Stomach (tissue), 9 donors: Measurements from ENCODE around the gene ZNF410. TPM values are rescaled to one million over a fixed set of nuclear protein-coding genes. Genes with fewer than 3 reads are reported as not detected.
"Not testable (repeated sequence)": the region's sequence is repeated elsewhere in the genome, so short reads cannot be mapped to it uniquely, and the experiment has no call there.

Experiments used
- DNase-seq, 2 donors: peaks; one replicate each; pipeline versions ENCODE4 v3.0.0 to v3.0.0-alpha.2; 2013 to 2019
- H3K27ac ChIP-seq, 5 donors: fragments of 200-600 bp in 4 of 5; sonication (generic) in 4 of 5; one replicate each; pipeline ENCODE4 v1.5.1; 2013 to 2019; ENCODE audit warnings: mild to moderate bottlenecking in 1 of 5, moderate library complexity in 1 of 5
- H3K27me3 ChIP-seq, 3 donors: fragments of 200-600 bp; sonication (generic); one replicate each; pipeline ENCODE4 v1.5.1; 2017 to 2019; ENCODE audit warnings: mixed run types in 1 of 3
- H3K36me3 ChIP-seq, 4 donors: fragments of 200-600 bp; sonication (generic); 1 replicate in 3 of 4; 2 replicates in 1 of 4; pipeline ENCODE4 v1.5.1; 2016 to 2019
- H3K4me1 ChIP-seq, 4 donors: fragments of 200-600 bp; sonication (generic); one replicate each; pipeline ENCODE4 v1.5.1; 2016 to 2019
- H3K4me3 ChIP-seq, 4 donors: fragments of 200-600 bp; sonication (generic) in 3 of 4; one replicate each; pipeline ENCODE4 v1.5.1; 2016 to 2019; ENCODE audit warnings: mild to moderate bottlenecking in 1 of 4
- H3K9me3 ChIP-seq, 4 donors: fragments of 200-600 bp; sonication (generic); one replicate each; pipeline ENCODE4 v1.5.1; 2016 to 2019
- EP300 ChIP-seq: sonication (generic); formaldehyde crosslinking; IDR thresholded peaks from one replicate; pipeline ENCODE4 v1.6.1; 2017; ENCODE audit warnings: antibody characterized with exemption
- POLR2A ChIP-seq, 4 donors: fragments of 450-650 bp; IDR thresholded peaks; one replicate each; pipeline ENCODE4 v1.6.1; 2016; ENCODE audit warnings: antibody characterized with exemption in 4 of 4, control low read depth in 2 of 4, mild to moderate bottlenecking in 1 of 4, moderate library complexity in 1 of 4
- POLR2AphosphoS5 ChIP-seq, 3 donors: sonication (generic); formaldehyde crosslinking; IDR thresholded peaks; one replicate each; pipeline ENCODE4 v1.6.1; 2016; ENCODE audit warnings: antibody characterized with exemption in 3 of 3
- WGBS, 5 donors: extraction: QIAGEN DNeasy Blood & Tissue Kit in 3 of 5; methylation state at CpG; one replicate each; pipeline versions ENCODE4 v1.1.5 to v1.1.7; 2013 to 2018; 5-methylcytosine and 5-hydroxymethylcytosine counted together
- intact Hi-C: fragments of 100-400 bp; cut with DNase I; formaldehyde crosslinking; loops from one replicate; pipeline ENCODE4 v1.15.1; 2023; ENCODE audit warnings: low total_unique reads
- polyA plus RNA-seq, 3 donors: library from polyadenylated mRNA; stranded (reverse); fragments of 200-250 nt; gene quantifications; one replicate each; pipeline ENCODE4 v1.2.3, GENCODE V29; 2013
- total RNA-seq, 5 donors: library from RNA; depleted of rRNA; stranded (reverse); fragments of >200 nt; gene quantifications; one replicate each; pipeline versions ENCODE4 v1.1.0 to v1.2.3, GENCODE V29; 2014 to 2016
- TF ChIP-seq, protein P1 (sequence below), 7 experiments: fragments of 450-650 bp in 4 of 7; fragments of 200-600 bp in 3 of 7; sonication (generic) in 3 of 7; IDR thresholded peaks; one replicate each; pipeline ENCODE4 v1.5.1; 2016 to 2019; ENCODE audit warnings: antibody characterized with exemption in 7 of 7, control low read depth in 2 of 7, mild to moderate bottlenecking in 1 of 7
- donor health status: healthy with polysubstance abuse.
- donor health status: Bipolar disorder and iron deficiency.
- donor health status: healthy.

Gene ZNF410
- total and polyA plus RNA-seq, 8 donors = 21.4 to 183 (median 47.8) TPM

DNA sequence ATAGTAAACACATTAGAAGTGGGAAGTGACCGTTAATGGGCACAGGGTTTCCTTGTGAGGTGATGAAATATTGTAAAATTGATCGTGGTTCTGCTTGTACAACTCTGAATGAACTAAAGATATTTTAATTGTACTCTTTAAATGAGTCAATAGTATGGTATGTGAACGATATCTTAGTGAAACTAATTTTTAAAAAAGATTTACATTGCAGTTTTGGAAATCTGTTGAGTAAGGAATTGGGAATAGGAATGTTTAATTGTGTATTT lies 1.7 kb downstream of the ZNF410 start:
- Histone ChIP-seq H3K36me3 (peaks cover 0 to 17% (median 9%) of the 10 kb centered on the region in 4 donors), H3K4me1 (peaks cover 21 to 63% (median 37%) of the 10 kb centered on the region in 4 donors), H3K27me3 (no peaks in the 10 kb centered on the region), H3K27ac (peak overlapping the region in 2 of 5 donors; percentile 93 to 99), H3K4me3 (peak overlapping the region in 2 of 4 donors; percentile 82 to 83), H3K9me3 (no peaks in the 10 kb centered on the region)
- WGBS, 5 donors = 15 to 31% (median 20%) methylated on average over 3 of the region's 3 CpGs
- TF ChIP-seq POLR2AphosphoS5 (IDR thresholded peaks at IDR 0.05) (no peak), EP300 (no peak), POLR2A (IDR thresholded peaks at IDR 0.05) (no peak)
- TF ChIP-seq, protein P1, sequence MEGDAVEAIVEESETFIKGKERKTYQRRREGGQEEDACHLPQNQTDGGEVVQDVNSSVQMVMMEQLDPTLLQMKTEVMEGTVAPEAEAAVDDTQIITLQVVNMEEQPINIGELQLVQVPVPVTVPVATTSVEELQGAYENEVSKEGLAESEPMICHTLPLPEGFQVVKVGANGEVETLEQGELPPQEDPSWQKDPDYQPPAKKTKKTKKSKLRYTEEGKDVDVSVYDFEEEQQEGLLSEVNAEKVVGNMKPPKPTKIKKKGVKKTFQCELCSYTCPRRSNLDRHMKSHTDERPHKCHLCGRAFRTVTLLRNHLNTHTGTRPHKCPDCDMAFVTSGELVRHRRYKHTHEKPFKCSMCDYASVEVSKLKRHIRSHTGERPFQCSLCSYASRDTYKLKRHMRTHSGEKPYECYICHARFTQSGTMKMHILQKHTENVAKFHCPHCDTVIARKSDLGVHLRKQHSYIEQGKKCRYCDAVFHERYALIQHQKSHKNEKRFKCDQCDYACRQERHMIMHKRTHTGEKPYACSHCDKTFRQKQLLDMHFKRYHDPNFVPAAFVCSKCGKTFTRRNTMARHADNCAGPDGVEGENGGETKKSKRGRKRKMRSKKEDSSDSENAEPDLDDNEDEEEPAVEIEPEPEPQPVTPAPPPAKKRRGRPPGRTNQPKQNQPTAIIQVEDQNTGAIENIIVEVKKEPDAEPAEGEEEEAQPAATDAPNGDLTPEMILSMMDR (IDR thresholded peaks at IDR 0.05) = no peak
- DNase-seq = no peak
- intact Hi-C loops = no loop called here

DNA sequence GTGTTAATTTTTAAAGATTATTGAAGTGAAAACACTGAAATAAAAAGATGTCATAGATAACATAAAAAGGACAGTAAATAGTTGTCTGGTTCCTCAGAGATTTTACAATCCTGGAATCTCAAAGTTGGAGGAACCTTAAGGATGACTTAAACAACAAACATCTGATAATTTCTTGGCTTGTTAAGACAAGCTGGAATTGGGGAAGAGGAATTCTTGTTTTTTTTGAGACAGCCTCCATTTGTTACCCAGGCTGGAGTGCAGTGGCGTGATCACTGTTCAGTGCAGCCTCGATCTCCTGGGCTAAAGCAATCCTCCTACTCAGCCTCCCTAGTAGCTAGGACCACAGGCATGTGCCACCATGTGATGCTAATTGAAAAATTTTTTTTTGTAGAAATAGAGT lies 2.3 kb downstream of the ZNF410 start:
- Histone ChIP-seq H3K27me3 (no peaks in the 10 kb centered on the region), H3K4me3 (no peak overlapping the region), H3K9me3 (no peaks in the 10 kb centered on the region), H3K27ac (peak overlapping the region in 2 of 5 donors; percentile 4 to 99), H3K36me3 (peaks cover 4 to 23% (median 15%) of the 10 kb centered on the region in 4 donors), H3K4me1 (peaks cover 21 to 63% (median 37%) of the 10 kb centered on the region in 4 donors)
- intact Hi-C loops = no loop called here
- TF ChIP-seq POLR2A (IDR thresholded peaks at IDR 0.05) = no peak
- TF ChIP-seq, protein P1 (IDR thresholded peaks at IDR 0.05) = no peak
- TF ChIP-seq EP300 = no peak
- no peak for TF ChIP-seq POLR2AphosphoS5 (IDR thresholded peaks at IDR 0.05)
- DNase-seq = no peak
- 85 to 100% (median 95%) methylated on average over 2 of the region's 2 CpGs for WGBS, 5 donors

DNA sequence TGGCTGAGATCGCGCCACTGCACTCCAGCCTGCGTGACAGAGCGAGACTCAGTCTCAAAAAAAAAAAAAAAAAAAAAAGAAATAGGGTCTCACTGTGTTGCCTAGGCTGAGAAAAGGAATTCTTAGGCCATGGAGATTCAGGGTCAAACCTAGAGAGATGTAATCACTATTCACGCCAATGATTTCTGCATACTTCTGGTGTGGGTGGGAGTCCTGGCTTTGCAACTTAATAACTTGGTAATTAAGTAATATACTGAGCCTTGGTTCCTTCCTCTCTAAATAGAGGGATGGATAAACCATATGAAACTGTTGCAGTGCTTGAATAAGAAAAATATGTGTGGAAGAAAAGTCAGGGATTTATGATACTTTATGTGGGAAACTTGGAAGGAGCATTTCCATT lies 2.7 kb downstream of the ZNF410 start:
- intact Hi-C loops = no loop called here
- TF ChIP-seq POLR2A (IDR thresholded peaks at IDR 0.05) = no peak
- TF ChIP-seq POLR2AphosphoS5 (IDR thresholded peaks at IDR 0.05) = no peak
- TF ChIP-seq, protein P1 (IDR thresholded peaks at IDR 0.05) = no peak
- no peak for TF ChIP-seq EP300
- Histone ChIP-seq H3K27ac (peak overlapping the region in 1 of 5 donors; percentile 99), H3K4me3 (no peak overlapping the region), H3K36me3 (peaks cover 8 to 27% (median 19%) of the 10 kb centered on the region in 4 donors), H3K4me1 (peaks cover 21 to 63% (median 37%) of the 10 kb centered on the region in 4 donors), H3K9me3 (no peaks in the 10 kb centered on the region), H3K27me3 (no peaks in the 10 kb centered on the region)
- DNase-seq = no peak
- 71 to 95% (median 86%) methylated on average over 5 of the region's 5 CpGs for WGBS, 5 donors

DNA sequence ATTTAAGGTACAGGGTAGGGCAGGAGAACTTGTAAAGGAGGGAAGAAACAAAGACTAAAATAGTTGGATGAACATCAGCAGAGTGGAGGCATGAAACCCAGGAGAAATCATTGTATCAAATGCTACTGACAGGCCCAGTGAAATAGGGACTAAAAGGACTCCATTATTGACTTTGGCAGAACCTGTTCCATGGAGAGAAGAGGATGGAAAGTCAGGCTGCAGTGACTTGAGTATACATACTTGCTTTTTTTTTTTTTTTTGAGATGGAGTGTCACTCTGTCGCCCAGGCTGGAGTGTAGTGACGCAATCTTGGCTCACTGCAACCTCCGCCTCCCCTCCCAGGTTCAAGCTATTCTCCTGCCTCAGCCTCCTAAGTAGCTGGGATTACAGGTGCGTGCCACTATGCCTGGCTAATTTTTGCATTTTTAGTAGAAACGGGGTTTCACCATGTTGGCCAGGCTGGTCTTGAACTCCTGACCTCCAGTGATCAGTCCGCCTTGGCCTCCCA lies 7.6 kb downstream of the ZNF410 start:
- Histone ChIP-seq H3K36me3 (peaks cover 40 to 76% (median 68%) of the 10 kb centered on the region in 4 donors), H3K4me1 (peaks cover 0 to 29% (median 8%) of the 10 kb centered on the region in 4 donors)
- H3K4me3 ChIP-seq, H3K27ac ChIP-seq, DNase-seq, H3K9me3 ChIP-seq, intact Hi-C loops, H3K27me3 ChIP-seq: not testable (repeated sequence)
- WGBS, 5 donors = 80 to 91% (median 88%) methylated on average over 6 of the region's 6 CpGs

DNA sequence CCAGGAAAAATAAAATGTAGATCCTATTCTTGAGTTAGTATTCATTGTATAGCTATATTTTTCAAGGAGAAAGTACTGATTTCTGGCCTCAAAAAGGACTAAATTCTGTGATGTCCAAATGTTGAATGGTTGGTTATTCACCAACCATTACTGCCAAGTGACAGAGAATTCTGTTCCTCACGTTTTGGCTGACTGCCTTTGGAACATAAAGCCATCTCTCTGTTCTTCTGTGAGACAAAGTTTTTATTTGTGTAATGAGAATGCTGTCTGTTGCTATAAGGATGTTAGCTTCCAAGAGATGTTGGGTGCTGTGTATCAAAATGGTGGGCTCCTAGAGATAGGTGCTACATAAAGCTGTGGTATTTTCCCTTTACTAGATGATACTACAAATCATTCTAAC lies 9.3 kb downstream of the ZNF410 start:
- peak overlapping the region in 1 of 5 donors; percentile 5 for H3K27ac ChIP-seq
- intact Hi-C loops = no loop called here
- H3K9me3 ChIP-seq = no peaks in the 10 kb centered on the region
- H3K4me3 ChIP-seq = no peak overlapping the region
- TF ChIP-seq, protein P1 (IDR thresholded peaks at IDR 0.05) = no peak
- TF ChIP-seq POLR2AphosphoS5 (IDR thresholded peaks at IDR 0.05) (no peak), POLR2A (IDR thresholded peaks at IDR 0.05) (no peak), EP300 (no peak)
- peaks cover 0 to 20% (median 2%) of the 10 kb centered on the region in 4 donors for H3K4me1 ChIP-seq
- no peaks in the 10 kb centered on the region for H3K27me3 ChIP-seq
- peaks cover 43 to 90% (median 85%) of the 10 kb centered on the region in 4 donors for H3K36me3 ChIP-seq
- 64 to 79% (median 74%) methylated on average over 1 of the region's 1 CpG for WGBS, 5 donors
- no peak for DNase-seq
